Esophagus muscularis mucosa (tissue), 3 donors: Measurements from ENCODE around the gene HAUS2.
"Not testable (repeated sequence)": the region's sequence is repeated elsewhere in the genome, so short reads cannot be mapped to it uniquely, and the experiment has no call there.

Experiments used
- POLR2A ChIP-seq: fragments of 450-650 bp; IDR thresholded peaks from one replicate; pipeline ENCODE4 v1.6.1; 2017; ENCODE audit warnings: antibody characterized with exemption, moderate library complexity, mild to moderate bottlenecking, low read depth
- TF ChIP-seq, protein P1 (sequence below), 3 experiments: fragments of 200-600 bp in 2 of 3; fragments of 450-650 bp in 1 of 3; sonication (generic) in 2 of 3; IDR thresholded peaks; one replicate each; pipeline ENCODE4 v1.5.1; 2017 to 2019; ENCODE audit warnings: antibody characterized with exemption in 3 of 3, mild to moderate bottlenecking in 2 of 3, moderate library complexity in 1 of 3

DNA sequence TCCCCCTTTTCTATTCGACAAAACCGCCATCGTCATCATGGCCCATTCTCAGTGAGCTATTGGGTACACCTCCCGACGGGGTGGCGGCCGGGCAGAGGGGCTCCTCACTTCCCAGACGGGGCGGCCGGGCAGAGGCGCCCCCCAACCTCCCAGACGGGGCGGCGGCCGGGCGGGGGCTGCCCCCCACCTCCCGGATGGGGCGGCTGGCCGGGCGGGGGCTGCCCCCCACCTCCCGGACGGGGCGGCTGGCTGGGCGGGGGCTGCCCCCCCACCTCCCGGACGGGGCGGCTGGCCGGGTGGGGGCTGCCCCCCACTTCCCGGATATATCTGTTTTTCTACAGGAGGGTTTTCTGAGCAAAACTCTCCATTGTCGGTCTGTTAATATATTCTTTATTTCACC, 52.7 kb downstream of the HAUS2 start:
- TF ChIP-seq, protein P1, sequence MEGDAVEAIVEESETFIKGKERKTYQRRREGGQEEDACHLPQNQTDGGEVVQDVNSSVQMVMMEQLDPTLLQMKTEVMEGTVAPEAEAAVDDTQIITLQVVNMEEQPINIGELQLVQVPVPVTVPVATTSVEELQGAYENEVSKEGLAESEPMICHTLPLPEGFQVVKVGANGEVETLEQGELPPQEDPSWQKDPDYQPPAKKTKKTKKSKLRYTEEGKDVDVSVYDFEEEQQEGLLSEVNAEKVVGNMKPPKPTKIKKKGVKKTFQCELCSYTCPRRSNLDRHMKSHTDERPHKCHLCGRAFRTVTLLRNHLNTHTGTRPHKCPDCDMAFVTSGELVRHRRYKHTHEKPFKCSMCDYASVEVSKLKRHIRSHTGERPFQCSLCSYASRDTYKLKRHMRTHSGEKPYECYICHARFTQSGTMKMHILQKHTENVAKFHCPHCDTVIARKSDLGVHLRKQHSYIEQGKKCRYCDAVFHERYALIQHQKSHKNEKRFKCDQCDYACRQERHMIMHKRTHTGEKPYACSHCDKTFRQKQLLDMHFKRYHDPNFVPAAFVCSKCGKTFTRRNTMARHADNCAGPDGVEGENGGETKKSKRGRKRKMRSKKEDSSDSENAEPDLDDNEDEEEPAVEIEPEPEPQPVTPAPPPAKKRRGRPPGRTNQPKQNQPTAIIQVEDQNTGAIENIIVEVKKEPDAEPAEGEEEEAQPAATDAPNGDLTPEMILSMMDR (IDR thresholded peaks at IDR 0.05) = not testable (repeated sequence)
- not testable (repeated sequence) for TF ChIP-seq POLR2A
